ENCODE data around the gene CDC34. TPM values are rescaled to one million over a fixed set of nuclear protein-coding genes. Genes with fewer than 3 reads are reported as not detected.

CDC34 gene
- total RNA-seq, 2 donors from 2014 or later = 62.4 to 67.6 TPM

DNA sequence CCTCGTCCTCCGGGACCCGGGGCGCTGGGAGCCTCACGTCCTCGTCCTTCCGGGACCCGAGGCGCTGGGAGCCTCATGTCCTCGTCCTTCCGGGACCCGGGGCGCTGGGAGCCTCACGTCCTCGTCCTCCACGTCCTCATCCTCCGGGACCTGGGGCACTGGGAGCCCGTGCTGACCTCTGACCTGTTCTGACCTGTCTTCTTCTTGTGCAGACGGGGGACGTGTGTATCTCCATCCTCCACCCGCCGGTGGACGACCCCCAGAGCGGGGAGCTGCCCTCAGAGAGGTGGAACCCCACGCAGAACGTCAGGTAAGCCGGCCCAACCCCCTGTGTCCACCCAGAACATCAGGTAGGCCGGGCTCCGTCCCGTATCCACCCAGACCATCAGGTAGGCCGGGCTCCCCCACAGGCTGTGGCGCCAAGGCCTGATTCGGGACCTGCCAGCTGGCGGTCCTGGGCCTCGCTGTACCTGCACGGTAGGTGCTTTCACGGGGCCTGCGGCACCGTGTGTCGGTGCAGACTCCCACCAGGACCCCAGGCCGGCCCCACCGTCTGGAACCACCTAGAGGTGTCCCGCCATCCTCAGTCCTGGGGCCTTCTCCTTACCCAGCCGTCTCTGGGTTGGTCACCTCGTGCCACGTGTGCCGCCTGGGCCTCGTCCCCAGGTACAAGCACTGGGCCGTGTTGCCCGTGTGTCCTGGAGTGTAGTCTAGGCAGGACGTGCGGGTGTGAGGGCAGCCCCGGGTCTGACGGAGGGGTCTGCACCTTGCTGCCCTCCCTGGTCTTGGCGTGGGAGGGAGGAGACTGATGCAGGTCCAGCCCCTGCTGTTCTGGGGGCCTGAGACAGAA is 4.7 kb downstream of the CDC34 start:
- ATAC-seq (no peak), DNase-seq (no peak)

GRCh38 chr19:536881-537404 is 5.4 kb downstream of the CDC34 start:
- no peak for DNase-seq
- ATAC-seq = no peak
- intact Hi-C loops (cut with DNase I, micrococcal nuclease) = no loop called here

More for the DNA sequence above, 4.7 kb downstream of the CDC34 start:
- intact Hi-C loops (cut with DNase I, micrococcal nuclease) = no loop called here

DNA sequence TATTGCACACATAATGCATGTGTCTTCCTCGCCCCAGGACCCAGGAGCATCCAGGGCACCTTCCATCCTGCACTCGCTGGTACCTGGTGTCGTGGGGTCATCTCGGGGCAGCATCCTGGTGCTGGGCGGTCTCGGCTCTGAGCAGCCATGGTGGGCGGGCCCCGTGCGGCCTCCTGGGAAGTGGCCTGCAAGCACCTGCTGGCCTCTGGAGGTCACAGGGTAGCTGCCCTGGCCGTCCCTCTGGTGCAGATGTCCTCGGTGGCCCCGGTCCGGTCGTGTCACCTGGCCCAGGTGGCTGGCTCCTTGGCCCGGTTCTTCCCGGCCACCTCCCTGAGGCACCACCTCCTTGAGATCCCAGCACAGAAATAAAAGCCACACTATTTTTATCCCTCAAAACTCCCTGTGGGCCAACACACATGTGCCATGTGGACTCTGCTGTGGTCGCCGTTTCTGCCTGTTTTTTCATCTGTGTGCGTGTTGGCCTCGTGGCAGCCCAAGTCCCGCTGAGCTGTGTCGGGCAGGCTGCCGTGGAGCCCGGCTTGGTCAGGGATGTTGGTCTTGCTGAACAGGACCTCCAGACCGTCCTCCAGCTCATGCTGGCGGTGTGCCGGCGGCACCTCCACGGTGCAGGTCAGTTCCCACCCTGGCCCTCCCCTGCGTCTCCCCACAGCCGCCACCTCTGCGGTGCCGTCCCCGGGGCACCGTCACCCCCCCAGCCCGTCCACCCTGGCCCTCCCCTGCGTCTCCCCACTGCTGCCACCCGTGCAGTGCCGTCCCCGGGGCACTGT is 7.3 kb downstream of the CDC34 start:
- DNase-seq (no peak), ATAC-seq (no peak)
- intact Hi-C loops (cut with DNase I, micrococcal nuclease) = no loop called here

DNA sequence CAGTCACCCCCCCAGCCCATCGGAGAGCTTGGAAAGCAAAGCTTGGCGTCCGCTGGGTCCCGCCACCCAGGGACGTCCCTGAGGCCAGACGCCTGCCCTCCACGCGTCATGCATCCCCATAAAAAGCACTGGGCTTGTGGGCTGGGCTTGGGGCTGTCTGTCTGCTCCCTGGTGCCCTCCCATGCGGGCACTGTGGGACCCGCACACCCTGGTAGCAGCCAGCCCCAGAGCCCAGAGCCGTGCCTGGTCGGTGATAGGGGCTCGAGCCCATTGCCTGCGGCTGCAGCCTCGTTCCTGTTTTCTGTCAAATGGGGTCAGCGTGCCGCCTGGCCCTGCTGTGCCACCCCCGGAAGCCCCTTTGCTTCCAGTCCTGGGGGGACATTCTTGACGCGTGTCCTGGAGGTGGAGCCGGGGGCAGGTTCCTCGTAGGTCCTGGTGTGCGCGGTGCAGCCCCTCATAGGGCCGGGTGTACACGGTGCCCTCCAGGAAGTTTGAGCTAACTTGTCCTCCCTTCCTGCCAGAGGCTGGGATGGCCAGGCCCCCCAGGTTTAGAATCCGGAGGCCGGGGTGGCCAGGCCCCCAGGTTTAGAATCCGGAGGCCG is 8.0 kb downstream of the CDC34 start:
- DNase-seq (no peak), ATAC-seq (no peak)
- intact Hi-C loops (cut with DNase I, micrococcal nuclease) = no loop called here

GRCh38 chr19:540867-541637 is 9.5 kb downstream of the CDC34 start:
- ATAC-seq (no peak), DNase-seq (no peak)
- intact Hi-C loops (cut with DNase I, micrococcal nuclease) = no loop called here

GRCh38 chr19:541699-542098 is 10.1 kb downstream of the CDC34 start:
- no peak for DNase-seq
- intact Hi-C loops (cut with DNase I, micrococcal nuclease) = no loop called here
- ATAC-seq = no peak

DNA sequence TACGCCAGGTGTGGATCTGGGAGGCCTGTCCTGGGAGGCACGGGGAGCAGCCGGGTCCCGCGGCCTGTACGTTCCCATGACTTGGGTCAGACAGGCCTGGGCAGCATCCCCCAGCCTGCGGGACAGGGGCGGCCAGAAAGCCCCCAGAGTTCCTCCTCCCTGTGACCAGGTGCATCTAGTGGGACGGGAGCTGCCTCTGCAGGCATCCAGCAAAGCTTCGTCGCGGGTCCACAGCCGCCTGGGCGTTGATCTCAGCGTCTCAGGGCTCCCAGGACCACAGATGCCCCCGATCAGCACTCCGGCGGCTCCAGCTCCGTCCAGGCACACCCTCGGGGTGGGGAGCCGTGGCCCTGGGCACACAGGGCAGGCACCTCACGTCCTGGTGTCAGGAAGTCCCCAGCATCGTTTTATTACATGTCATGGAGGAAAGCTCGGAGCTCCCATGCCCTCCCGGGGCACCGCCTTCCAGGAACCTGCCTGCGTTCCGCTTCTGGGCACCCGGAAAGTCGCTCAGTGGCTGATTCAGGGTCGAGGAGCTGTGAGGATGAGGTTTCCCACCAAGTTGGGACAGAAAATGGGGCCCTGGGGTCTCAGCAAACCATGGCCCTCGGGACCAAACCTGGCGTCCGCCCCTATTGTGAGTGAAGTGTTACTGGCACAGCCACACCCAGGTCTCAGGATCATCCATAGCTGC is 10.8 kb downstream of the CDC34 start:
- ATAC-seq (peak; percentile 9), DNase-seq (no peak)
- intact Hi-C loops (cut with DNase I, micrococcal nuclease) = no loop called here

GRCh38 chr19:543910-544608 is 12.5 kb downstream of the CDC34 start, which contains the start of gene GZMM:
Gene GZMM, plus strand, starts transcription at chr19:544053. Its CDS starts 19 bp downstream, at chr19:544072.
- intact Hi-C loops (cut with DNase I, micrococcal nuclease) = no loop called here
- ATAC-seq = peak; percentile 34
- no peak for DNase-seq

DNA sequence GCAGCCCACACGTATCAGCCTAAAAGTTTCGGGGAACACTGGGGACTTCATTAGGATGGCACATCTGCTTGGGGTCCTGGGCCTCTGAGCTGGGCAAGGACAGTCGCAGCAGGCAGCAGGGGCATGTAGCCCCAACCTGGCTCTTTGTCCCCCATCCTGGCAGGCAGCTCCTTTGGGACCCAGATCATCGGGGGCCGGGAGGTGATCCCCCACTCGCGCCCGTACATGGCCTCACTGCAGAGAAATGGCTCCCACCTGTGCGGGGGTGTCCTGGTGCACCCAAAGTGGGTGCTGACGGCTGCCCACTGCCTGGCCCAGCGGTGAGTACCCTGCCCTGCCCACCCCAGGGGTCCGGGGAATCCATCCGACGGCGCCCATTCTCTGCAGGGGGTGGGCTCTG is 15.6 kb downstream of the CDC34 start:
- DNase-seq (no peak), ATAC-seq (no peak)
- intact Hi-C loops (cut with DNase I, micrococcal nuclease) = no loop called here

GRCh38 chr19:547836-548720 is 16.5 kb downstream of the CDC34 start:
- intact Hi-C loops (cut with DNase I, micrococcal nuclease) = no loop called here
- ATAC-seq (no peak), DNase-seq (no peak)

GRCh38 chr19:548886-549830 is 17.6 kb downstream of the CDC34 start:
- intact Hi-C loops (cut with DNase I, micrococcal nuclease) = no loop called here
- ATAC-seq (no peak), DNase-seq (peak in 1 of 2 donors; percentile 7)

DNA sequence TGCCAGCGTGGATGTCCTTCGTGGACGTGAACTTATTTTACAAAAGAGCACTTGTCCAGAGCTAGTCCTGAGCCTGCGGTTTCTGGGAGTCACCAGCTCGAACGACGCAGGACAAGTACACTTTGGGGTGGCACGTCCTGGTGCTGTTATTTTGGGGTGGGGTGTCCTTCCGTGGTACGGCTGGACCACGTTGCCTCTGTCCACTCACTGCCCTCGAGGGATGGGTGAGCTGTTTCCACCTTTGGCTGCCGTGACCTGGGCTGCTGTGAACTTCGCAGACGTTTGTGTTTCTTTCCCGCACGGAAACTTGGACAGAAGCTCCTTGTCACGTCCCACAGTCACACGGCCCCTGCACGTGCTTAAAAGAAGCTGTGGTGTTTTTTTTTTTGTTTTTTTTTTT is 23.3 kb downstream of the CDC34 start:
- no peak for DNase-seq
- ATAC-seq = no peak
- intact Hi-C loops (cut with DNase I, micrococcal nuclease) = no loop called here

DNA sequence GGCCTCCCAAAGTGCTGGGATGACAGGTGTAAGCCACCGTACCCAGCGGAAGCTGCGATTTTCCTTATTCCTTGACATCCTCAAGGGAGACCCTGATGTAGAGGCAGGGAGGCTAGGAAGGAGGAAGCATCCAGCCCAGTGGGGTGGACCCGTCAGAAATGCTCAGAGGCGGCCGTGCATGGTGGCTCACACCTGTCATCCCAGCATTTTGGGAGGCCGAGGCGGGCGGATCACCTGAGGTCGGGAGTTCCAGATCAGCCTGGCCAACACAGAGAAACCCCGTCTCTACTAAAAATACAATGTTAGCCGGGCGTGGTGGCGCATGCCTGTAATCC is 23.9 kb downstream of the CDC34 start:
- DNase-seq (no peak), ATAC-seq (no peak)
- intact Hi-C loops (cut with DNase I, micrococcal nuclease) = no loop called here

DNA sequence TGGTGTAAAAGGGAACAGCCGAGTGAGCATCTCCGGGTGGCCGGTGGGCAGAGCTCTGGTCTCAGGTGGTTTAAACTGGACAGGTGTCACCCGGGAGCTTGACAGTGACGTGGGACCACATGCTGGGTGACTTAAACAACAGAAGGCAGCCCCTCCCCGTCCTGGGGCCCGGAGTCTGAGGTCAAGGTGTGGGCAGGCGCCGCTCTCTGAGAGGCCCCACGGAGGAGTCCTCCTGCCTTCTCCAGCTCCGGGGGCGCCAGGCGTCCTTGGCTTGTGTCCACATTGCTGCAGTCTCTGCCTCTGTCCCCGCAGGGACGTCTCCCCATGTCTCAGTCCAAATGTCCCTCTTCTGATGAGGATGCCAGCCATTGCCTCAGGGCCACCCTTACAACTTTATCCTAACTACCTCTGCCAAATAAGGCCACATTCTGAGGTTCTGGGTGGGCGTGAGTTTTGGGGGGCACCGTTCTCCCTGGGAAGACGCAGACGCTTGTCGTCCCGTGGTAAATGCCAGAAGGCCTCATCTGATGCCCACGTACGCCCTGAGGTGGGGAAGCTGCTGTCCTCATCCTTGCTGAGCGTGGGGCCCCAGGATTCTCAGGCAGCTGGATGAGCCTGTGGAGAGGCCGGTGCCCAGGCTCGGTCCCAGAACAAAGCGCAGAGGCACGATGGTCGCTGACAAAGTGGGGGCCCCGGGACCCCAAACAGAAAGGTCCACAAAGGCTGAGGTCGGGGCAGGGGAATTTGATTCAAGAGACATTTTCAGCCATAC is 25.2 kb downstream of the CDC34 start:
- no peak for DNase-seq
- intact Hi-C loops (cut with DNase I, micrococcal nuclease) = no loop called here
- ATAC-seq = peak; percentile 9
